HG02840 (cell line): ENCODE measurements around the gene FHAD1.

Experiments used
- ATAC-seq: cut with Tn5 transposase; IDR thresholded peaks from one replicate; pipeline ENCODE4 v1.9.1; 2021; ENCODE audit warnings: mild to moderate bottlenecking, moderate library complexity, moderate number of reproducible peaks; ENCODE audit not compliant: unreplicated experiment, low FRiP score

Gene FHAD1

GRCh38 chr1:15246960-15247614, at the start of gene FHAD1:
Gene FHAD1, plus strand, starts transcription at chr1:15247223. Its CDS starts 4,562 bp downstream, at chr1:15251785.
- ATAC-seq: no peak

DNA sequence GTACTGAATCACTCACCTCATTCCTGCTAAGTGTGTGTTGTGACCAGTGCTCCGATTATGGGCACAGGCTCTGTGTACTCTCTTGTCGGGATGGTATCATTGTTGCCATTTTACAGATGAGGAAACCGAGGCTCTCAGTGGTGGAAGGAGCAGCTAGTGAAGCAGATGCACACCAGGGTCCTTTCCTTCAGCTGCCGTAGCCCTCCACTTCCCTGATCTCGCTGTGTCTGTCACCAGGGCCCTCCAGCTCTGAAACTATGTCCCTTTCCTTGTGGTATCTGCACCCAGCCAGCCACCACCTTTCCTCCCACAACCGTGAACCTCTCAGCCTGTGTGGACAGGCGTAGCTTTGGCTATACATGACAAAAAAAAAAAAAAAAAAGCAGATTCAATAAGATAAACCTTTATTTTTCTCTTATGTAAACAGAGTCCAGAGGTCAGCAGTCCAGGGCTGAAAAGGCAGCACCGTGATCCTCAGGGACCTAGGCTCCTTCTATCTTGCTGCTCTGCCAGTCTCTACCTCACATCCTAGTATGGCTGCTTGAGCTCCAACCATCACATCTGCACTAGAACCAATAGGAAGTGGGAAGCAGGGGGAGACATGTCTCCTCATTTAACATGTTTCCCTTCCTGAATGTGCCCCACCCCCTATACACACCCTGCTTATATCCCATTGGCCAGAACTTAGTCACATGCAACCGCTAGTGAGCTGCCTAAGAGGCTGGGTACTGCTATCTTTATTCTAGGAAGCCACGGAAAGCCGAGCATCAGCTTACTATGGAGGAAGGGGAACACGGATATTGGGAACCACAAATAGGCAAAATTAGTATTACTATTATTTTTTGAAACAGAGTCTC, 49.2 kb upstream of the FHAD1 start:
- no peak for ATAC-seq

DNA sequence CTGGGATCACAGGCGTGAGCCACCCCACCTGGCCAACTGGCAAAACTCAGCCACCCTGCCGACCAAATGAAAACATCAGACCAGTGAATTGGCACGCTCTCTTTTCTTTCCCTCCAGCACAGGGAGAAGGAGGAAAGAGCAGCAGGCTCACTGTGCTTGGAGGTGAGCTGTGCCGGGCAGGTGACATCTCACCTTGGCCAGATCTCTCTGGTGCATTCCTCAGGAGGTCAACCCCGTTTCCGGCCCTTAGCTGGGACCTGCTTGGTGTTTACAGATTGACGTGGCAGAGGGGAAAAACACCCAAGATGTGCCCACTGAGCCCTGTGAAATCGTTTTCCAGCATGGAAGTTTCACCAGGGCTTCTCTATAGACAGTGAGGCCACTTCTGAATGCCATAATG, 48.3 kb upstream of the FHAD1 start:
- no peak for ATAC-seq

- ATAC-seq: no peak
These were observed 45.8 kb upstream of the FHAD1 start for GRCh38 chr1:15201221-15201620.

- no peak for ATAC-seq
These were observed 45.0 kb upstream of the FHAD1 start for GRCh38 chr1:15201849-15202551.

- ATAC-seq: no peak
These were observed 42.1 kb upstream of the FHAD1 start for GRCh38 chr1:15204931-15205330.

GRCh38 chr1:15205586-15206346, 41.3 kb upstream of the FHAD1 start:
- ATAC-seq: no peak

GRCh38 chr1:15206418-15207030, 40.5 kb upstream of the FHAD1 start:
- no peak for ATAC-seq

DNA sequence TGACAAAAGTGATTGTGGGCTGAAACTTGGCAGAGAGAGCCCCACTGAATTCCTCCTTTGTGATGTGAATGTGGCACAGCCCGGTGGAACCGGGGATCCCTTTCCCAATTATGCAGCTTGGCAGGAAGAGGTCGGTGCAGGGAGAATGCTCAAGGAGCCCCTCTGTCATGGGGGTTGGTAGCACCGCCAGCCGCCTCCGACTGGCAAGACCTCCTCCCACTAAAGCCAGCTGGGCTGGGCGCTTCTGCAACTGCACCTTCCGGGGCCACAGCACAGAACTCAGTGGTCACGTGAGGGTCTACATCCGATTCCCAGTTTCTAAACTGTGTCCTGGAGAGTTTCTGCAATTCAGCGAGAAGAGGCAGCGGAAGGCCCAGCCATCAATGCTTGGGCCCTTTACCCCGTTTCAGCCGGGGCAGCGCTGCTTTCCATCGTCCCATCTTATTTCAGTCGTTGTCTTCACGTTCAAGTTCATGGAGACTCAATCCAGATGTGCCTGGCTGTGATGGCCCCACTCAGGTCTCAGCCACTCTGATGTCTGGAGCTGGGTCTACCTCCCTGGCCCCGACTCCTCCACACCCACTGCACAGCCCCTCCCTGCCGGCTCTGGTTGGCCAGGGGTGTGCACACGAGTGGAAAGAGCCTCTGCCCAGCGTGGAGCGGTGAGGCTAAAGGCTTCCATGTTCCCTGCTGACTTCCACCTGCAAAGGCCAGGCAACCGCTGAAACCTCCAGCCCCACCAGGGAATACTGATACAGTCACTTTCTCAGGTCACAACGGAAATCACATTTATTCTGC, 39.8 kb upstream of the FHAD1 start:
- no peak for ATAC-seq

DNA sequence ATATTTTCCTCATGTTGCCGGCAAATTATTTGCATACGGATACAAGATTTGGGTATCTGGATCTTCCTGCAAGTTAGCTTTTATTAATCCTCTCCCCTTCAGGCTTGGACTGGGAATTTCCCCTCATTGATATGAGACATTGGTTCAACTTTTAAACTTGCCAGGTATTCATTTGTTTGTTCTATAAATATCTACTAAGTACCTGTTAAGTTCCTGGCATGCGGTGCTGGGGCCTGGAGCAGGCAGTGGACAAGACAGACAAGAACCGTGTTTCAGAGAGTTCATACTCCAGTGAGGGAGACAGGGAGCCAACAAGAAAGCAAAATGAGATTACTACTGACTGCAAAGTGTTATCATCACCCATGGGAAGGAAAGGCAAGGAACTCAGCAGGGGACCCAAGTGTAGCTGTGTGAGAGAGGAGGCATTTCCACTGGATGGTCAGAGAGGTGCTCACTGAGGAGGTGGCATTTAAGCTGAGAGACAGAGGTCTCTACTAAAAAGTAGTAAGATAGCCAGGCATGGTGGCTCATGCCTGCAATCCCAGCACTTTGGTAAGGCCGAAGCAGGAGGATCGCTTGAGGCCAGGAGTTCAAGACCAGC, 39.1 kb upstream of the FHAD1 start:
- ATAC-seq: no peak

- no peak for ATAC-seq
These were observed 36.2 kb upstream of the FHAD1 start for GRCh38 chr1:15210651-15211375.

DNA sequence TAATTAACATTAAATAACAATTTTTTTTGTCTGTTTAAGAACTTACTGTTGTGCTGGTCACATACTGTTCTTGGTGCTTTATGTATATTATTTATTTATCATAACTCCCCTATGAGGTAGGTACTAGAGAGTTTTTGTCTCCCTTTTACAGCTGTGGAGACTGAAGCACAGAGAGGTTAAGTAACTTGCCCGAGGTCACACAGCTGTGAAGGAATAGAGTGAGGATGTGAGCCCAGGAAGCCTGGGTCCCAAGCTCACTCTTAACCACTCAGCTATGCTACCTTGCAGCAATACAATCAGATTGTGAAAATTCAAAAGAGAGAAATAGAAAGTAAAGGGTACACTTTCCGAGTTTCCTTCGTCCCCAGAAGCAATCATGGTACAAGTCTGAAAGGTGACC, 35.6 kb upstream of the FHAD1 start:
- ATAC-seq: no peak

DNA sequence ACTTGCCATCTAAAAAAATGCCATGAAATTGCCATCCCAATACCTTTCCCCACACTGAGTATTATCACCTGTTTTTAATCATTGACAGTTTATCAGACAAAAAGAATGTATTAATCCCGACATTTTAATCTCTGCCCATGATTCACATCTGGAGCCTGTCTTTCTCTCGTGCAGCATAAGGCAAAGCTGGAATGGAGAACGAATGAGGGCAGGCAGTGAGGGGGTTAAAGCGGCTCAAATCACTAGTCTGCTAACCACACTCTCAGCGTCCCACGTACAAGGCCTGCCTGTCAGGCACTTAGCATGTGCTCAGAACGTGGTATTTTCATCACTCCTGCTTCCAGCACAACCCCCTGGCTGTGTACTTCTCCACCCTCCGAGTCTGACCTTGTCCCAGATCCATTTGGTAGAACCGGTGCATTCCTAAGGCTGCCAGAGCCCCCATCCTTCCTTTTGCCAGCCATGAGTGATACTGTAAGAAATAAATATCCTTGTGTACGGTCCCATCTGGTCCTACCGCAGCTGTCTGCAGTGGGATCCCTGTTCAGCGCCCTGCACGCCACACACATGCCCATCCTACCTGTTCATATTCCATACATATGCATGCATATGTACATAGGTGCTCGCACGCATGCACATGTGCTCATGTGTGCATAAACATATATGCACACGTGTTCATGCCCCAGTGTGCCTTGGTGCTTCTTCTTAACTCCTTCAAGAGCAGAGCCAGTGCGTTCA, 34.6 kb upstream of the FHAD1 start:
- ATAC-seq: no peak

DNA sequence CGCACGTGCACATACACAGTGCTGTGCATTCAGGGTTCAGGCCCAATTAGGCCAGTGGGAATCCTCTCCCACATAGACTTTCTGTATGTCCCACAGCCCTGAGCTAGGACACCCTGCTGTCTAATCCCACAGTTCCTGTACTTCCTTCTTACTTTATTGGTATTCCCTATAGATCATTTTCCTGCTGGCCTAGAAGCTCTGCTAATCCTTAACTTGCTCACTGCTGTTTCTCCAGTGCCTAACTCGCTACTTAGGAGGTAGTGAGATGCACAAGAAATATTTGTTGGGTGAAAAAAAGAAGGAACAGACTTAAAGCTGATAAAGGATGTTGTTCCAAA, 34.1 kb upstream of the FHAD1 start:
- ATAC-seq: no peak

DNA sequence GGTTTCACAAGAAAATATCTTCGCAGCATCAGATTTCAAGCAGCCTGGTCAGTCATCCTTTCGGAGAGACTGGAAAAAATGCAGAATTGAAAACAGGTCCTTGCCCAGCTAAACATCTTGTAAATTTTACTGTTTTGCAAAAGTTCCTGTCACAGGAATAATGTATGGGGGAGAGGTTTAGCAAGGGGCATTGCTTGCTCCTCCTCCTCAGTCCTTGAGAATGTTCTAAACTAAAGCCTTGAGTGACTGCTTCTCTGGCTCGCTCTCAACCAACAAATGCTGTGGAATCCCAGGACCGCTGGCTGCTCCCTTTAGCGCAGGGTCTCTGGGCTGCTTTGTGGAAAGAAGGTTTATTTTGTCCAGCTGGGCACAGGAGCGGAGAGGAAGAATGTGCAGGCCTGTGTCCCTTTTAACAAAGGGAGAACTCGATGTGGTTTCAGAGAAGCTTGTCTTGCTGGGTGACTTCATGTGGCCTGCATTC, 33.6 kb upstream of the FHAD1 start:
- ATAC-seq: no peak

DNA sequence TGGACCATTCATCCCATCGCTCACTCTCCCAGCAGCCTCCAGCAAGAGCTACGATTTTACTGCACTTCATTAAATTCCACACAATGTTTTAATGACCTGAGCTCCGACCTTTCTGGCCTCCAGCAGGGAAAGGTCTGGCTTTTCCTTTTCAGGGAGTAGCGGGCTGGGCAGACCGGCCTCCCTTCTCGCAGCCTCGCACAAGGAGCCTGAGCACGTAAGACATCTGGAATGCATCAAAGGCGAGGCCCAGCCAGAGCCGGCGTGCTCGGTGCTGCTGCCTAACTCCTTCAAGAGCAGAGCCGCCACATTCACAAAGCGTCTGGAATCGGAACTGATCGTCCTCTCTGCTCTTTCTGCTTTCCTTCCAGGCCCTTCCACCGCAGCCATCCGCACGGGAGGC, 32.5 kb upstream of the FHAD1 start:
- ATAC-seq: no peak

GRCh38 chr1:15215116-15215515, 31.9 kb upstream of the FHAD1 start:
- no peak for ATAC-seq

DNA sequence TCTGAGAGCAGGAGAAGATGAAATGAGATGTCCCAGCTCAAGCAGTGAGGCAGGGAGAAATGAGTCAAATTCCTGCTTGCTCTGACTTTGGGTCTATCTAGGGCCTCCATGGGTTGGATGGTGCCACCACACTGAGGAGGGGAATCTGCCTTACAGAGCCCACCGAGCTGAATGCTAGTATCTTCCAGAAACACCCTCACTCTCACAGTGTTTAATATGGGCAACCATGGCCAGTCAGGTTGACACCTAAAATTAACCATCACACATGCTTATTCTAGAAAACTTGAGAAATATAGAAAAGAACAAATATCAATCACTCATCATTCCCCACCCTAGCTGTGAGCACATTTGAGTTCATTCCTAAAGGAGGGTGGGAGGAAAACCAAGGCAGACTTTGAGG, 29.4 kb upstream of the FHAD1 start:
- no peak for ATAC-seq
